Activated CD4-positive, alpha-beta T cell treated with anti-CD3 and anti-CD28 coated beads for 48 hours (primary cell): ENCODE data around the gene ZNF705A.
"Not testable (repeated sequence)": the region's sequence is repeated elsewhere in the genome, so short reads cannot be mapped to it uniquely, and the experiment has no call there.

Experiments used
- DNase-seq: peaks from one replicate; pipeline ENCODE4 v3.0.0-alpha.2; 2020

ZNF705A gene

GRCh38 chr12:8188088-8188487, 31.3 kb downstream of the ZNF705A start:
- DNase-seq: not testable (repeated sequence)

- DNase-seq: not testable (repeated sequence)
These were observed 41.0 kb downstream of the ZNF705A start for GRCh38 chr12:8197685-8198308.

GRCh38 chr12:8218711-8219382, 62.0 kb downstream of the ZNF705A start:
- DNase-seq: not testable (repeated sequence)

GRCh38 chr12:8221375-8221774, 64.6 kb downstream of the ZNF705A start:
- not testable (repeated sequence) for DNase-seq

GRCh38 chr12:8221844-8222243, 65.0 kb downstream of the ZNF705A start:
- DNase-seq: not testable (repeated sequence)

- DNase-seq: not testable (repeated sequence)
These were observed 65.5 kb downstream of the ZNF705A start for GRCh38 chr12:8222303-8222702.

GRCh38 chr12:8223646-8224045, 66.8 kb downstream of the ZNF705A start:
- DNase-seq: not testable (repeated sequence)

GRCh38 chr12:8224782-8225181, 68.0 kb downstream of the ZNF705A start:
- DNase-seq: not testable (repeated sequence)

GRCh38 chr12:8226355-8226754, 69.5 kb downstream of the ZNF705A start:
- no peak for DNase-seq

GRCh38 chr12:8226992-8227731, 70.3 kb downstream of the ZNF705A start, which contains the start of gene FAM90A1:
Gene FAM90A1 (minus strand): TSS chr12:8227618. CDS start chr12:8224832, 2,786 bp downstream.
- peak; percentile 39 for DNase-seq

GRCh38 chr12:8227732-8228077, 70.9 kb downstream of the ZNF705A start:
- not testable (repeated sequence) for DNase-seq

GRCh38 chr12:8228607-8229006, 71.8 kb downstream of the ZNF705A start:
- DNase-seq: not testable (repeated sequence)

- not testable (repeated sequence) for DNase-seq
These were observed 72.7 kb downstream of the ZNF705A start for GRCh38 chr12:8229486-8229885.
